HG03135 (cell line): ENCODE measurements around the gene LPO.

ENCODE experiments used
- ATAC-seq: cut with Tn5 transposase; IDR thresholded peaks from one replicate; pipeline ENCODE4 v1.9.1; 2021; ENCODE audit warnings: mild to moderate bottlenecking, moderate library complexity; ENCODE audit not compliant: unreplicated experiment

LPO gene

GRCh38 chr17:58228679-58229078 lies 9.7 kb upstream of the LPO start:
- ATAC-seq = no peak

- ATAC-seq = no peak
These were observed 9.0 kb upstream of the LPO start for GRCh38 chr17:58229384-58229783.

GRCh38 chr17:58229881-58230280 lies 8.5 kb upstream of the LPO start:
- no peak for ATAC-seq

- ATAC-seq = no peak
These were observed 6.7 kb upstream of the LPO start for GRCh38 chr17:58231641-58232040.

GRCh38 chr17:58232707-58233156 lies 5.7 kb upstream of the LPO start:
- peak; percentile 75 for ATAC-seq

GRCh38 chr17:58233543-58233942 lies 4.8 kb upstream of the LPO start:
- peak; percentile 49 for ATAC-seq

- no peak for ATAC-seq
These were observed 3.9 kb upstream of the LPO start for GRCh38 chr17:58234512-58234911.

GRCh38 chr17:58235821-58236220 lies 2.6 kb upstream of the LPO start:
- no peak for ATAC-seq

- ATAC-seq = no peak
These were observed 2.0 kb upstream of the LPO start for GRCh38 chr17:58236394-58236793.

GRCh38 chr17:58239987-58240386 lies 1.6 kb downstream of the LPO start:
- no peak for ATAC-seq

GRCh38 chr17:58242171-58242784 lies 3.9 kb downstream of the LPO start:
- ATAC-seq = no peak

- ATAC-seq = no peak
These were observed 6.6 kb downstream of the LPO start for GRCh38 chr17:58244963-58245362.

GRCh38 chr17:58245428-58246103 lies 7.2 kb downstream of the LPO start:
- no peak for ATAC-seq

GRCh38 chr17:58246104-58246740 lies 7.8 kb downstream of the LPO start:
- ATAC-seq = no peak

GRCh38 chr17:58246781-58247180 lies 8.4 kb downstream of the LPO start:
- ATAC-seq = no peak

- ATAC-seq = no peak
These were observed 9.4 kb downstream of the LPO start for GRCh38 chr17:58247511-58248363.

- no peak for ATAC-seq
These were observed 10.5 kb downstream of the LPO start for GRCh38 chr17:58248955-58249269.

- ATAC-seq = peak; percentile 73
These were observed 11.1 kb downstream of the LPO start for GRCh38 chr17:58249270-58250133.

- no peak for ATAC-seq
These were observed 12.1 kb downstream of the LPO start for GRCh38 chr17:58250344-58251011.

GRCh38 chr17:58252141-58252540 lies 13.8 kb downstream of the LPO start:
- ATAC-seq = no peak
